A549 (cell line): ENCODE measurements around the gene WDR43. TPM values are rescaled to one million over a fixed set of nuclear protein-coding genes. Genes with fewer than 3 reads are reported as not detected.

Experiments used
- ATAC-seq, 2 experiments: fragments of 200-7000 bp in 1 of 2; fragments of >200 bp in 1 of 2; cut with Nextera tagmentation in 1 of 2; cut with Tn5 transposase in 1 of 2; 3 replicates each; pipeline versions ENCODE4 v1.8.0 to v1.9.1; 2018 to 2020; ENCODE audit warnings: mild to moderate bottlenecking in 1 of 2, moderate library complexity in 1 of 2
- CTCF ChIA-PET: fragments of 300-600 bp; sonication (Branson Sonifier 250); formaldehyde crosslinking; extraction: SDS; loops from one replicate; lab custom pipeline; 2021; ENCODE audit warnings: antibody characterized with exemption, inconsistent platforms; lab: Yijun Ruan, JAX
- POLR2A ChIA-PET: fragments of 350-600 bp; formaldehyde crosslinking; extraction: SDS; loops from one replicate; lab custom pipeline; 2021; ENCODE audit warnings: antibody characterized with exemption, inconsistent platforms; lab: Yijun Ruan, JAX
- DNase-seq, 2 experiments: peaks; one replicate each; pipeline versions ENCODE4 v3.0.0 to v3.0.0-alpha.2; 2011 to 2016; ENCODE audit warnings: low read depth in 1 of 2, low spot score in 1 of 2
- FAIRE-seq: peaks from 2 replicates; lab custom pipeline; 2011; peaks lifted over from hg19 to GRCh38; lab: Jason Lieb, UNC
- H3K27ac ChIP-seq, 2 experiments: fragments of >200 bp; sonication (Bioruptor Twin); formaldehyde crosslinking; 3 replicates each; pipeline ENCODE4 v1.5.1; 2016 to 2017
- H3K4me1 ChIP-seq: fragments of >200 bp; sonication (Bioruptor Twin); formaldehyde crosslinking; 3 replicates; pipeline ENCODE4 v1.6.1; 2016
- H3K4me2 ChIP-seq: fragments of >200 bp; sonication (Bioruptor Twin); formaldehyde crosslinking; 3 replicates; pipeline ENCODE4 v1.6.1; 2016
- H3K4me3 ChIP-seq: fragments of >200 bp; sonication (Bioruptor Twin); formaldehyde crosslinking; 3 replicates; pipeline ENCODE4 v1.5.1; 2016
- H3K9me3 ChIP-seq: fragments of >200 bp; sonication (Bioruptor Twin); formaldehyde crosslinking; 3 replicates; pipeline ENCODE4 v1.6.1; 2016
- BHLHE40 ChIP-seq: IDR thresholded peaks from 2 replicates; pipeline ENCODE4 v1.6.1; 2012; ENCODE audit warnings: low read depth, low read length, inconsistent platforms
- CBX8 ChIP-seq: fragments of 200-600 bp; sonication (generic); IDR thresholded peaks from 2 replicates; pipeline ENCODE4 v1.6.1; 2016
- CHD4 ChIP-seq: fragments of 200-600 bp; sonication (generic); IDR thresholded peaks from 2 replicates; pipeline ENCODE4 v1.6.1; 2016; ENCODE audit warnings: antibody characterized with exemption, mild to moderate bottlenecking, borderline replicate concordance
- EHMT2 ChIP-seq: fragments of 200-600 bp; sonication (generic); IDR thresholded peaks from 2 replicates; pipeline ENCODE4 v1.6.1; 2016; ENCODE audit warnings: antibody characterized with exemption, low read depth, mild to moderate bottlenecking, moderate library complexity
- EP300 ChIP-seq, 2 experiments: fragments of >200 bp; sonication (Bioruptor Twin); formaldehyde crosslinking; IDR thresholded peaks; 2 replicates in 1 of 2; 3 replicates in 1 of 2; pipeline ENCODE4 v1.6.1; 2016 to 2017
- FOSB ChIP-seq: fragments of 250-450 bp; sonication (Bioruptor Pico); IDR thresholded peaks from 2 replicates; pipeline ENCODE4 v1.5.0; 2020; ENCODE audit warnings: mild to moderate bottlenecking, moderate library complexity
- FOSL2 ChIP-seq, 2 experiments: fragments of 450-650 bp in 1 of 2; fragments of >200 bp in 1 of 2; sonication (Bioruptor Twin) in 1 of 2; formaldehyde crosslinking; IDR thresholded peaks; 2 replicates each; pipeline versions ENCODE4 v1.5.0 to v1.6.1; 2016 to 2020; ENCODE audit warnings: mild to moderate bottlenecking in 1 of 2, moderate library complexity in 1 of 2
- GATA3 ChIP-seq: IDR thresholded peaks from 2 replicates; pipeline ENCODE4 v1.6.1; 2012; ENCODE audit warnings: borderline replicate concordance
- HEYL ChIP-seq: fragments of 250-450 bp; sonication (Bioruptor Pico); IDR thresholded peaks from 2 replicates; pipeline ENCODE4 v1.8.0; 2021; ENCODE audit warnings: mild to moderate bottlenecking, moderate library complexity
- HOXB13 ChIP-seq: fragments of 250-450 bp; sonication (Bioruptor Pico); IDR thresholded peaks from 2 replicates; pipeline ENCODE4 v1.5.0; 2020; ENCODE audit warnings: low read depth, mild to moderate bottlenecking, moderate library complexity
- HOXB5 ChIP-seq: fragments of 250-450 bp; sonication (Bioruptor Pico); IDR thresholded peaks from 2 replicates; pipeline ENCODE4 v1.5.0; 2020; ENCODE audit warnings: mild to moderate bottlenecking, moderate library complexity
- JUN ChIP-seq, 2 experiments: fragments of >200 bp; sonication (Bioruptor Twin); formaldehyde crosslinking; IDR thresholded peaks; 2 replicates in 1 of 2; 3 replicates in 1 of 2; pipeline ENCODE4 v1.6.1; 2016 to 2017
- JUNB ChIP-seq: fragments of >200 bp; sonication (Bioruptor Twin); formaldehyde crosslinking; IDR thresholded peaks from 2 replicates; pipeline ENCODE4 v1.6.1; 2016
- MAX ChIP-seq: IDR thresholded peaks from 2 replicates; pipeline ENCODE4 v1.6.1; 2012
- MAZ ChIP-seq: fragments of 150-350 bp; IDR thresholded peaks from 2 replicates; pipeline ENCODE4 v1.6.1; 2014; ENCODE audit warnings: antibody characterized with exemption, low read depth, low read length, borderline replicate concordance
- NFE2L2 ChIP-seq: fragments of 150-350 bp; conservative IDR thresholded peaks from 2 replicates; pipeline ENCODE4 v1.6.1; 2014; ENCODE audit warnings: low read length
- PHF8 ChIP-seq: fragments of 200-600 bp; sonication (generic); IDR thresholded peaks from 2 replicates; pipeline ENCODE4 v1.6.1; 2016; ENCODE audit warnings: low read depth, mild to moderate bottlenecking, antibody characterized with exemption, moderate library complexity, borderline replicate concordance
- POLR2AphosphoS2 ChIP-seq: conservative IDR thresholded peaks from 2 replicates; pipeline ENCODE4 v1.6.1; 2012; ENCODE audit warnings: low read length, improper control_type of control experiment, inconsistent platforms
- RCOR1 ChIP-seq: fragments of 150-350 bp; IDR thresholded peaks from 2 replicates; pipeline ENCODE4 v1.6.1; 2014; ENCODE audit warnings: antibody characterized with exemption, low read length, low read depth
- REST ChIP-seq: fragments of 200-600 bp; sonication (generic); IDR thresholded peaks from 2 replicates; pipeline ENCODE4 v1.6.1; 2016; ENCODE audit warnings: antibody characterized with exemption, mild to moderate bottlenecking, moderate library complexity
- RFX5 ChIP-seq: fragments of 450-650 bp; IDR thresholded peaks from 2 replicates; pipeline ENCODE4 v1.7.1; 2014; ENCODE audit warnings: antibody characterized with exemption, mild to moderate bottlenecking, moderate library complexity
- RNF2 ChIP-seq: fragments of 200-600 bp; sonication (generic); IDR thresholded peaks from 2 replicates; pipeline ENCODE4 v1.6.1; 2016; ENCODE audit warnings: low read depth, mild to moderate bottlenecking, antibody characterized with exemption, moderate library complexity, borderline replicate concordance
- SREBF2 ChIP-seq: fragments of 450-650 bp; IDR thresholded peaks from 2 replicates; pipeline ENCODE4 v1.6.1; 2014; ENCODE audit warnings: mild to moderate bottlenecking, moderate library complexity
- TFCP2L1 ChIP-seq: fragments of 250-450 bp; sonication (Bioruptor Pico); IDR thresholded peaks from 2 replicates; pipeline ENCODE4 v1.5.0; 2021; ENCODE audit warnings: mild to moderate bottlenecking
- ZC3H11A ChIP-seq: fragments of 450-650 bp; IDR thresholded peaks from 2 replicates; pipeline ENCODE4 v1.6.1; 2014; ENCODE audit warnings: antibody characterized with exemption, mild to moderate bottlenecking
- ZFP36 ChIP-seq: fragments of 450-650 bp; IDR thresholded peaks from 2 replicates; pipeline ENCODE4 v1.6.1; 2014; ENCODE audit warnings: borderline replicate concordance; ENCODE audit not compliant: partially characterized antibody
- ZNF302 ChIP-seq: fragments of 250-450 bp; sonication (Bioruptor Pico); IDR thresholded peaks from 2 replicates; pipeline ENCODE4 v1.9.0; 2021; ENCODE audit warnings: inconsistent platforms, mild to moderate bottlenecking, moderate library complexity
- ZSCAN20 ChIP-seq: fragments of 250-450 bp; sonication (Bioruptor Pico); IDR thresholded peaks from 2 replicates; pipeline ENCODE4 v1.8.0; 2022; ENCODE audit warnings: mild to moderate bottlenecking, moderate library complexity
- WGBS: methylation state at CpG from one replicate; pipeline ENCODE4 v1.1.6; 2017; ENCODE audit errors: missing lambda C conversion rate; 5-methylcytosine and 5-hydroxymethylcytosine counted together
- polyA minus RNA-seq: library from RNA; depleted of rRNA, polyadenylated mRNA; stranded (reverse); fragments of >200 nt; gene quantifications from 2 replicates; pipeline ENCODE4 v1.2.3, GENCODE V29; 2011; rRNA and poly(A)+ RNA removed
- polyA plus RNA-seq, 4 experiments: library from polyadenylated mRNA; depleted of rRNA in 3 of 4; stranded (reverse); fragments of >200 nt; fragmentation: RNase III in 1 of 4; extraction: RNeasy Plus Mini Kit Qiagen cat#74134 plus additional on column Dnase treatment in 1 of 4; gene quantifications; 2 replicates in 3 of 4; 3 replicates in 1 of 4; pipeline ENCODE4 v1.2.3, GENCODE V29; 2011 to 2017
- TF ChIP-seq, protein P1 (sequence below): IDR thresholded peaks from 2 replicates; pipeline ENCODE4 v1.6.1; 2012; ENCODE audit warnings: low read depth, borderline replicate concordance
- TF ChIP-seq, protein P2 (sequence below): fragments of >200 bp; sonication (Bioruptor Twin); formaldehyde crosslinking; IDR thresholded peaks from 3 replicates; pipeline ENCODE4 v1.5.1; 2016
- TF ChIP-seq, protein P3 (sequence below): IDR thresholded peaks from 2 replicates; pipeline ENCODE4 v1.6.1; 2012

WDR43 gene
- polyA plus RNA-seq (2011; rRNA removed) = 208 and 256 TPM in 2 replicates
- polyA plus RNA-seq (2012; cell fraction: cytosol; rRNA removed) = 50.6 and 51.9 TPM in 2 replicates
- polyA plus RNA-seq (2012; cell fraction: nucleus; rRNA removed) = 25.6 and 29.6 TPM in 2 replicates
- polyA plus RNA-seq (2017; fragmentation: RNase III; extraction: RNeasy Plus Mini Kit Qiagen cat#74134 plus additional on column Dnase treatment) = 71.8 to 83.6 TPM (median 72.4 TPM) in 3 replicates
- polyA minus RNA-seq = 186 and 192 TPM in 2 replicates

DNA sequence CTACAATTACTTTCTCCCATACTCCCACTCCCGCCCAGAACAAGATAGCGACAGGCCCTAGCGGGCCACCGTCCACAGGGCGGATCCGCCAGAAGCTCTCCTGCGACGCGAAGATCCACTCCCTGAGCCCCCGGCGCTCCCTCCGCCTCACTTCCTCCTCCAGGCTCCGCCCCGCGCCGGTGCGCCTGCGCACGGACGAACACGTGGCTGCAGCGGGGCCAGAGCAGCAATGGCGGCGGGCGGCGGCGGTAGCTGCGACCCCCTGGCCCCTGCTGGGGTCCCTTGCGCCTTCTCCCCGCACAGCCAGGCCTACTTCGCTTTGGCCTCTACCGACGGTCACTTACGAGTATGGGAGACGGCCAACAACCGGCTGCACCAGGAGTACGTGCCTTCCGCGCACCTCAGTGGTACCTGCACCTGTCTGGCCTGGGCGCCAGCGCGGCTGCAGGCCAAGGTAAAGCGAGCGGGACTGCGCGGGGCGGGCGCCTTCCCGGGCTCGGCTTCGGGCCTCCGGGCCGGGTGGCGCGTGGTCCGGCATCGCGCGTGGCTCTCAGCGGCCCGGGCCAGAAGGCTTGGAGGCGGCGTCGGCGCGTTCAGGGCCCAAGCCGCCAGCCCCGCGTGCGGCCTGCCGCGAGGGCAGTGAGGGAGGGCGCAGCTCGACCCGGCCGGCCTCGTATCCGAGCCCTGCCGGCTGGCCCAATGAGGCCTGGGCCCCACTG lies at the start of gene WDR43:
Gene WDR43, plus strand, starts transcription at position 198 of the 719 bp plus-strand sequence. Its CDS starts 32 bp downstream, at position 230.
- DNase-seq (peak; percentile 97 to 100), FAIRE-seq (no peak), ATAC-seq (peak; percentile 95 to 98)
- ChIA-PET CTCF (interaction anchor here (0.7 to 1.0 kb wide), 3 partner anchors 328 to 1270 kb away, joined by 3 to 4 read pairs (median 3); no protein-coding TSS in a partner anchor), POLR2A (interaction anchor here (0.6 to 1.6 kb wide), 10 partner anchors 9 to 1387 kb away, joined by 3 to 32 read pairs (median 4); partner anchors contain the start of gene TRMT61B)
- H3K27ac ChIP-seq = peak within 1 kb of the TSS; percentile 89 to 97
- H3K4me1 ChIP-seq = peaks cover 35% of the 10 kb centered on the region
- H3K4me2 ChIP-seq = peak within 1 kb of the TSS; percentile 83
- 2% methylated on average over 42 of the region's 79 CpGs for WGBS
- peak within 1 kb of the TSS; percentile 82 for H3K4me3 ChIP-seq
- no peaks in the 10 kb centered on the region for H3K9me3 ChIP-seq
- TF ChIP-seq MAX = peak; percentile 100
- TF ChIP-seq ZNF302 (CRISPR knock-in tag) = no peak
- TF ChIP-seq RNF2 = no peak
- no peak for TF ChIP-seq SREBF2
- TF ChIP-seq EP300 (IDR thresholded peaks at IDR 0.05) = no peak; a peak in 1 of 5 replicates
- no peak for TF ChIP-seq CHD4
- no peak for TF ChIP-seq EHMT2
- TF ChIP-seq ZC3H11A = no peak
- peak; percentile 90 for TF ChIP-seq MAZ
- no peak for TF ChIP-seq HOXB13 (CRISPR knock-in tag)
- TF ChIP-seq, protein P1, sequence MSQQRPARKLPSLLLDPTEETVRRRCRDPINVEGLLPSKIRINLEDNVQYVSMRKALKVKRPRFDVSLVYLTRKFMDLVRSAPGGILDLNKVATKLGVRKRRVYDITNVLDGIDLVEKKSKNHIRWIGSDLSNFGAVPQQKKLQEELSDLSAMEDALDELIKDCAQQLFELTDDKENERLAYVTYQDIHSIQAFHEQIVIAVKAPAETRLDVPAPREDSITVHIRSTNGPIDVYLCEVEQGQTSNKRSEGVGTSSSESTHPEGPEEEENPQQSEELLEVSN = no peak
- no peak for TF ChIP-seq ZSCAN20 (CRISPR knock-in tag)
- TF ChIP-seq NFE2L2 = no peak
- no peak for TF ChIP-seq HOXB5 (CRISPR knock-in tag)
- TF ChIP-seq BHLHE40 = no peak
- TF ChIP-seq RCOR1 = no peak
- TF ChIP-seq PHF8 = peak; percentile 99
- TF ChIP-seq JUN (IDR thresholded peaks at IDR 0.05) = peak; percentile 82 to 95; a peak in 4 of 5 replicates
- TF ChIP-seq CBX8 = no peak
- TF ChIP-seq TFCP2L1 (CRISPR knock-in tag) = no peak
- no peak for TF ChIP-seq FOSB (CRISPR knock-in tag)
- TF ChIP-seq, protein P2, sequence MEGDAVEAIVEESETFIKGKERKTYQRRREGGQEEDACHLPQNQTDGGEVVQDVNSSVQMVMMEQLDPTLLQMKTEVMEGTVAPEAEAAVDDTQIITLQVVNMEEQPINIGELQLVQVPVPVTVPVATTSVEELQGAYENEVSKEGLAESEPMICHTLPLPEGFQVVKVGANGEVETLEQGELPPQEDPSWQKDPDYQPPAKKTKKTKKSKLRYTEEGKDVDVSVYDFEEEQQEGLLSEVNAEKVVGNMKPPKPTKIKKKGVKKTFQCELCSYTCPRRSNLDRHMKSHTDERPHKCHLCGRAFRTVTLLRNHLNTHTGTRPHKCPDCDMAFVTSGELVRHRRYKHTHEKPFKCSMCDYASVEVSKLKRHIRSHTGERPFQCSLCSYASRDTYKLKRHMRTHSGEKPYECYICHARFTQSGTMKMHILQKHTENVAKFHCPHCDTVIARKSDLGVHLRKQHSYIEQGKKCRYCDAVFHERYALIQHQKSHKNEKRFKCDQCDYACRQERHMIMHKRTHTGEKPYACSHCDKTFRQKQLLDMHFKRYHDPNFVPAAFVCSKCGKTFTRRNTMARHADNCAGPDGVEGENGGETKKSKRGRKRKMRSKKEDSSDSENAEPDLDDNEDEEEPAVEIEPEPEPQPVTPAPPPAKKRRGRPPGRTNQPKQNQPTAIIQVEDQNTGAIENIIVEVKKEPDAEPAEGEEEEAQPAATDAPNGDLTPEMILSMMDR = no peak
- no peak for TF ChIP-seq FOSL2 (IDR thresholded peaks at IDR 0.05)
- TF ChIP-seq FOSL2 (CRISPR knock-in tag; IDR thresholded peaks at IDR 0.05) = no peak; the same call in 1 of the 2 replicates
- no peak for TF ChIP-seq JUNB
- peak; percentile 30; the same call in 1 of the 2 replicates for TF ChIP-seq HEYL (CRISPR knock-in tag)
- no peak for TF ChIP-seq GATA3
- TF ChIP-seq, protein P3, sequence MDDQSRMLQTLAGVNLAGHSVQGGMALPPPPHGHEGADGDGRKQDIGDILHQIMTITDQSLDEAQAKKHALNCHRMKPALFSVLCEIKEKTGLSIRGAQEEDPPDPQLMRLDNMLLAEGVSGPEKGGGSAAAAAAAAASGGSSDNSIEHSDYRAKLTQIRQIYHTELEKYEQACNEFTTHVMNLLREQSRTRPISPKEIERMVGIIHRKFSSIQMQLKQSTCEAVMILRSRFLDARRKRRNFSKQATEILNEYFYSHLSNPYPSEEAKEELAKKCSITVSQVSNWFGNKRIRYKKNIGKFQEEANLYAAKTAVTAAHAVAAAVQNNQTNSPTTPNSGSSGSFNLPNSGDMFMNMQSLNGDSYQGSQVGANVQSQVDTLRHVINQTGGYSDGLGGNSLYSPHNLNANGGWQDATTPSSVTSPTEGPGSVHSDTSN = no peak
- no peak for TF ChIP-seq POLR2AphosphoS2
- TF ChIP-seq ZFP36 = no peak
- TF ChIP-seq RFX5 = no peak; the same call in 1 of the 2 replicates
- no peak for TF ChIP-seq REST
